Activated CD8-positive, alpha-beta memory T cell treated with anti-CD3 and anti-CD28 coated beads, Interleukin-2, amount 10 ng/mL, durations not matched to agents 7 days and 5 days (primary cell): ENCODE data around the gene NUTM2D. TPM values are rescaled to one million over a fixed set of nuclear protein-coding genes. Genes with fewer than 3 reads are reported as not detected.
A peak's percentile ranks its signal among the peaks of the same experiment; 100 is the strongest.
"Not testable (repeated sequence)": the region's sequence is repeated elsewhere in the genome, so short reads cannot be mapped to it uniquely, and the experiment has no call there.

Experiments
- ATAC-seq: fragments of 150-1000 bp; cut with Tn5 transposase; one replicate; pipeline ENCODE4 v1.10.0; 2021; ENCODE audit warnings: moderate library complexity
- CTCF ChIA-PET: fragments of 350-600 bp; sonication (Branson Sonifier 250); formaldehyde crosslinking; loops from one replicate; lab custom pipeline; 2021; ENCODE audit warnings: antibody characterized with exemption; lab: Charles Lee
- DNase-seq: peaks from one replicate; pipeline ENCODE4 v3.0.0-alpha.2; 2020
- H3K27ac Mint-ChIP-seq: one replicate; pipeline ENCODE4 v1.8.0; 2021; ENCODE audit warnings: mild to moderate bottlenecking, mixed read lengths
- H3K27me3 Mint-ChIP-seq: one replicate; pipeline ENCODE4 v1.8.0; 2021; ENCODE audit warnings: mixed read lengths
- H3K36me3 Mint-ChIP-seq: one replicate; pipeline ENCODE4 v1.8.0; 2021; ENCODE audit warnings: mild to moderate bottlenecking, mixed read lengths
- H3K4me1 Mint-ChIP-seq: one replicate; pipeline ENCODE4 v1.8.0; 2021; ENCODE audit warnings: mixed read lengths
- H3K4me3 Mint-ChIP-seq: one replicate; pipeline ENCODE4 v1.8.0; 2021; ENCODE audit warnings: mild to moderate bottlenecking, moderate library complexity, mixed read lengths
- H3K9me3 Mint-ChIP-seq: one replicate; pipeline ENCODE4 v1.8.0; 2022; ENCODE audit warnings: low read depth, mixed read lengths
- total RNA-seq, 2 experiments: library from RNA; stranded (reverse); gene quantifications; one replicate each; pipeline ENCODE4 v1.2.3, GENCODE V29; 2021

NUTM2D gene
- 1 to 10 TPM; 2.3 to 3.0 TPM for total RNA-seq

- ATAC-seq, DNase-seq, H3K4me3 Mint-ChIP-seq, H3K9me3 Mint-ChIP-seq, H3K4me1 Mint-ChIP-seq, H3K36me3 Mint-ChIP-seq, CTCF ChIA-PET, H3K27ac Mint-ChIP-seq, H3K27me3 Mint-ChIP-seq: not testable (repeated sequence)
Observed at GRCh38 chr10:87357444-87357843, at the start of gene NUTM2D. NUTM2D (plus strand) TSS chr10:87357744; CDS start chr10:87358266, 522 bp downstream.

- H3K4me1 Mint-ChIP-seq, H3K36me3 Mint-ChIP-seq, H3K9me3 Mint-ChIP-seq, H3K27ac Mint-ChIP-seq, ATAC-seq, CTCF ChIA-PET, H3K4me3 Mint-ChIP-seq, H3K27me3 Mint-ChIP-seq, DNase-seq: not testable (repeated sequence)
Observed at GRCh38 chr10:87308702-87309101, 48.8 kb upstream of the NUTM2D start.

GRCh38 chr10:87309657-87310056, 47.9 kb upstream of the NUTM2D start:
- H3K27me3 Mint-ChIP-seq, H3K4me1 Mint-ChIP-seq, H3K27ac Mint-ChIP-seq, CTCF ChIA-PET, ATAC-seq, DNase-seq, H3K9me3 Mint-ChIP-seq, H3K36me3 Mint-ChIP-seq, H3K4me3 Mint-ChIP-seq: not testable (repeated sequence)

- peaks cover 10% of the 10 kb centered on the region for H3K4me1 Mint-ChIP-seq
- peak; percentile 61 for ATAC-seq
- H3K36me3 Mint-ChIP-seq, H3K27me3 Mint-ChIP-seq, H3K4me3 Mint-ChIP-seq, H3K9me3 Mint-ChIP-seq, CTCF ChIA-PET, H3K27ac Mint-ChIP-seq, DNase-seq: not testable (repeated sequence)
Observed at GRCh38 chr10:87311521-87311920, 46.0 kb upstream of the NUTM2D start.

- H3K36me3 Mint-ChIP-seq, CTCF ChIA-PET, H3K27ac Mint-ChIP-seq, DNase-seq, H3K4me3 Mint-ChIP-seq, H3K9me3 Mint-ChIP-seq, ATAC-seq, H3K27me3 Mint-ChIP-seq: not testable (repeated sequence)
- peaks cover 10% of the 10 kb centered on the region for H3K4me1 Mint-ChIP-seq
Observed at GRCh38 chr10:87313649-87314359, 43.7 kb upstream of the NUTM2D start.

- ATAC-seq, H3K27me3 Mint-ChIP-seq, H3K9me3 Mint-ChIP-seq, H3K27ac Mint-ChIP-seq, DNase-seq, CTCF ChIA-PET, H3K36me3 Mint-ChIP-seq, H3K4me3 Mint-ChIP-seq: not testable (repeated sequence)
- peaks cover 10% of the 10 kb centered on the region for H3K4me1 Mint-ChIP-seq
Observed at GRCh38 chr10:87314360-87314973, 43.1 kb upstream of the NUTM2D start.

- H3K4me3 Mint-ChIP-seq, CTCF ChIA-PET, ATAC-seq, DNase-seq, H3K27ac Mint-ChIP-seq, H3K9me3 Mint-ChIP-seq, H3K4me1 Mint-ChIP-seq, H3K27me3 Mint-ChIP-seq, H3K36me3 Mint-ChIP-seq: not testable (repeated sequence)
Observed at GRCh38 chr10:87321505-87321904, 36.0 kb upstream of the NUTM2D start.

- CTCF ChIA-PET, H3K27me3 Mint-ChIP-seq, H3K9me3 Mint-ChIP-seq, H3K36me3 Mint-ChIP-seq, H3K27ac Mint-ChIP-seq, H3K4me3 Mint-ChIP-seq, ATAC-seq, DNase-seq, H3K4me1 Mint-ChIP-seq: not testable (repeated sequence)
Observed at GRCh38 chr10:87324559-87324958, 33.0 kb upstream of the NUTM2D start.

- H3K27me3 Mint-ChIP-seq, ATAC-seq, CTCF ChIA-PET: not testable (repeated sequence)
Observed at GRCh38 chr10:87327958-87328357, 29.6 kb upstream of the NUTM2D start.

GRCh38 chr10:87329131-87329530, 28.4 kb upstream of the NUTM2D start:
- H3K4me3 Mint-ChIP-seq, H3K9me3 Mint-ChIP-seq, CTCF ChIA-PET, ATAC-seq, H3K27ac Mint-ChIP-seq, H3K4me1 Mint-ChIP-seq, H3K27me3 Mint-ChIP-seq, H3K36me3 Mint-ChIP-seq, DNase-seq: not testable (repeated sequence)

More at GRCh38 chr10:87327958-87328357, 29.6 kb upstream of the NUTM2D start:
- not testable (repeated sequence) for H3K27ac Mint-ChIP-seq, DNase-seq, H3K36me3 Mint-ChIP-seq, H3K9me3 Mint-ChIP-seq, H3K4me3 Mint-ChIP-seq, H3K4me1 Mint-ChIP-seq

GRCh38 chr10:87332687-87333086, 24.9 kb upstream of the NUTM2D start:
- H3K9me3 Mint-ChIP-seq, H3K27ac Mint-ChIP-seq, H3K36me3 Mint-ChIP-seq, H3K27me3 Mint-ChIP-seq, ATAC-seq, DNase-seq, CTCF ChIA-PET, H3K4me3 Mint-ChIP-seq, H3K4me1 Mint-ChIP-seq: not testable (repeated sequence)

GRCh38 chr10:87340411-87340810, 17.1 kb upstream of the NUTM2D start:
- CTCF ChIA-PET, H3K9me3 Mint-ChIP-seq, ATAC-seq, H3K36me3 Mint-ChIP-seq, DNase-seq, H3K27ac Mint-ChIP-seq, H3K4me3 Mint-ChIP-seq, H3K27me3 Mint-ChIP-seq: not testable (repeated sequence)
- peaks cover 20% of the 10 kb centered on the region for H3K4me1 Mint-ChIP-seq

- Mint-ChIP-seq H3K4me1 (peaks cover 20% of the 10 kb centered on the region), H3K27ac (peak overlapping the region; percentile 52), H3K4me3 (peak overlapping the region; percentile 77)
- H3K9me3 Mint-ChIP-seq, H3K36me3 Mint-ChIP-seq, DNase-seq, H3K27me3 Mint-ChIP-seq, CTCF ChIA-PET: not testable (repeated sequence)
- ATAC-seq, result peak; percentile 9
Observed at GRCh38 chr10:87341546-87342142, 15.9 kb upstream of the NUTM2D start.

- ATAC-seq (peak; percentile 85), DNase-seq (peak; percentile 85)
- CTCF ChIA-PET, H3K27me3 Mint-ChIP-seq, H3K9me3 Mint-ChIP-seq, H3K36me3 Mint-ChIP-seq: not testable (repeated sequence)
- Mint-ChIP-seq H3K27ac (peak overlapping the region; percentile 88), H3K4me1 (peaks cover 20% of the 10 kb centered on the region), H3K4me3 (peak overlapping the region; percentile 77)
Observed at GRCh38 chr10:87342249-87342710, 15.3 kb upstream of the NUTM2D start.
